H1 (cell line): ENCODE measurements around the gene ASAP2. TPM values are rescaled to one million over a fixed set of nuclear protein-coding genes. Genes with fewer than 3 reads are reported as not detected.

ENCODE experiments used
- CTCF ChIA-PET: fragments of 300-600 bp; sonication (Branson Sonifier 250); formaldehyde crosslinking; loops from one replicate; lab custom pipeline; 2021; ENCODE audit not compliant: partially characterized antibody; lab: Charles Lee
- POLR2A ChIA-PET: fragments of 300-600 bp; sonication (Branson Sonifier 250); formaldehyde crosslinking; loops from one replicate; lab custom pipeline; 2021; ENCODE audit warnings: inconsistent platforms; ENCODE audit not compliant: partially characterized antibody; lab: Charles Lee
- DNase-seq, 2 experiments: peaks; one replicate each; pipeline versions ENCODE4 v3.0.0 to v3.0.0-alpha.2; 2010 to 2022; ENCODE audit warnings: low spot score in 2 of 2, low read depth in 1 of 2, mixed read lengths in 1 of 2
- FAIRE-seq: peaks from 2 replicates; lab custom pipeline; 2011; peaks lifted over from hg19 to GRCh38; lab: Jason Lieb, UNC
- H2AFZ ChIP-seq: 2 replicates; pipeline ENCODE4 v1.8.1; 2012; ENCODE audit warnings: low read length, inconsistent platforms
- H2AK5ac ChIP-seq: 2 replicates; pipeline ENCODE4 v1.6.1; 2013; ENCODE audit warnings: low read depth, low read length
- H2BK120ac ChIP-seq: replicated peaks from 2 replicates; pipeline ENCODE3; 2013; ENCODE audit warnings: low read depth, low read length, inconsistent platforms
- H2BK12ac ChIP-seq: 2 replicates; pipeline ENCODE4 v1.6.1; 2013; ENCODE audit warnings: low read depth, low read length
- H2BK15ac ChIP-seq: 2 replicates; pipeline ENCODE4 v1.6.1; 2013; ENCODE audit warnings: low read length
- H2BK20ac ChIP-seq: 2 replicates; pipeline ENCODE4 v1.6.1; 2013; ENCODE audit warnings: low read length
- H2BK5ac ChIP-seq: 2 replicates; pipeline ENCODE4 v1.6.1; 2013; ENCODE audit warnings: low read depth, low read length
- H3K14ac ChIP-seq: 2 replicates; pipeline ENCODE4 v1.6.1; 2013; ENCODE audit warnings: inconsistent platforms; ENCODE audit not compliant: insufficient read length
- H3K18ac ChIP-seq: 2 replicates; pipeline ENCODE4 v1.6.1; 2013; ENCODE audit warnings: low read length; ENCODE audit errors: extremely low read depth
- H3K23ac ChIP-seq: 2 replicates; pipeline ENCODE4 v1.6.1; 2013; ENCODE audit warnings: inconsistent platforms; ENCODE audit not compliant: insufficient read length
- H3K23me2 ChIP-seq: 2 replicates; pipeline ENCODE4 v1.6.1; 2013; ENCODE audit warnings: low read depth, low read length
- H3K27ac ChIP-seq: 2 replicates; pipeline ENCODE4 v1.6.1; 2011; ENCODE audit warnings: low read depth, low read length, inconsistent platforms
- H3K27me3 ChIP-seq, 4 experiments: replicated peaks in 1 of 4; 1 replicate in 1 of 4; 2 replicates in 3 of 4; pipeline versions ENCODE4 v1.6.1 to v1.8.1; 2011 to 2013; ENCODE audit warnings: low read length in 3 of 4, mild to moderate bottlenecking in 3 of 4, inconsistent platforms in 2 of 4, mixed read lengths in 2 of 4, moderate library complexity in 1 of 4; ENCODE audit not compliant: control insufficient read depth in 3 of 4, insufficient read depth in 3 of 4; ENCODE audit errors: extremely low read depth in 1 of 4
- H3K36me3 ChIP-seq, 4 experiments: 2 replicates each; pipeline versions ENCODE4 v1.6.1 to v1.8.1; 2011 to 2013; ENCODE audit warnings: mild to moderate bottlenecking in 4 of 4, low read length in 3 of 4, moderate library complexity in 2 of 4, control low read depth in 1 of 4, inconsistent platforms in 1 of 4; ENCODE audit not compliant: insufficient read depth in 4 of 4, control insufficient read depth in 2 of 4
- H3K4ac ChIP-seq: replicated peaks from 2 replicates; pipeline ENCODE3; 2013; ENCODE audit warnings: low read length, low read depth, mixed read lengths, inconsistent platforms; ENCODE audit not compliant: insufficient read length
- H3K4me1 ChIP-seq, 4 experiments: replicated peaks in 1 of 4; 1 replicate in 1 of 4; 2 replicates in 3 of 4; pipeline versions ENCODE4 v1.6.1 to v1.8.1; 2011 to 2013; ENCODE audit warnings: low read length in 3 of 4, inconsistent platforms in 2 of 4, mixed read lengths in 1 of 4; ENCODE audit not compliant: insufficient read depth in 4 of 4, control insufficient read depth in 3 of 4
- H3K4me2 ChIP-seq, 2 experiments: 2 replicates each; pipeline versions ENCODE4 v1.6.1 to v1.8.1; 2011 to 2013; ENCODE audit warnings: low read depth in 2 of 2, low read length in 2 of 2, control low read depth in 1 of 2, inconsistent platforms in 1 of 2, mild to moderate bottlenecking in 1 of 2; ENCODE audit not compliant: insufficient read depth in 1 of 2
- H3K4me3 ChIP-seq, 4 experiments: fragments of 200-600, 300-600 bp in 1 of 4; sonication (generic), shearing (Covaris generic), sonication (Bioruptor Twin) in 1 of 4; 2 replicates each; pipeline versions ENCODE4 v1.5.1 to v1.8.1; 2011 to 2016; ENCODE audit warnings: low read length in 4 of 4, low read depth in 3 of 4, control low read depth in 2 of 4, inconsistent platforms in 2 of 4, mild to moderate bottlenecking in 2 of 4, mixed read lengths in 1 of 4, moderate library complexity in 1 of 4; ENCODE audit not compliant: insufficient read depth in 2 of 4; ENCODE audit errors: extremely low read depth in 1 of 4
- H3K56ac ChIP-seq: replicated peaks from 2 replicates; pipeline ENCODE3; 2013; ENCODE audit warnings: low read depth, mild to moderate bottlenecking, mixed read lengths, low read length, inconsistent platforms; ENCODE audit not compliant: insufficient read length
- H3K79me1 ChIP-seq: 2 replicates; pipeline ENCODE4 v1.6.1; 2013; ENCODE audit warnings: low read depth, low read length, control low read depth
- H3K79me2 ChIP-seq, 2 experiments: 2 replicates each; pipeline versions ENCODE4 v1.6.1 to v1.8.1; 2012 to 2013; ENCODE audit warnings: low read length in 2 of 2, mild to moderate bottlenecking in 2 of 2, inconsistent platforms in 1 of 2; ENCODE audit not compliant: insufficient read depth in 2 of 2, control insufficient read depth in 1 of 2
- H3K9ac ChIP-seq, 4 experiments: replicated peaks in 1 of 4; 1 replicate in 1 of 4; 2 replicates in 3 of 4; pipeline versions ENCODE4 v1.6.1 to v1.8.1; 2011 to 2013; ENCODE audit warnings: low read depth in 3 of 4, low read length in 3 of 4, control low read depth in 2 of 4, mild to moderate bottlenecking in 2 of 4, moderate library complexity in 2 of 4, inconsistent platforms in 1 of 4; ENCODE audit errors: extremely low read depth in 1 of 4
- H3K9me3 ChIP-seq, 2 experiments: 2 replicates each; pipeline versions ENCODE4 v1.6.1 to v1.8.1; 2012 to 2013; ENCODE audit warnings: mild to moderate bottlenecking in 2 of 2, moderate library complexity in 2 of 2, control low read depth in 1 of 2, inconsistent platforms in 1 of 2, low read depth in 1 of 2, low read length in 1 of 2, mixed read lengths in 1 of 2; ENCODE audit not compliant: insufficient read depth in 2 of 2
- H4K20me1 ChIP-seq, 2 experiments: replicated peaks in 1 of 2; 2 replicates each; pipeline versions ENCODE3 to v1.8.1; 2011 to 2013; ENCODE audit warnings: inconsistent platforms in 2 of 2, low read length in 2 of 2, mild to moderate bottlenecking in 1 of 2; ENCODE audit not compliant: insufficient read depth in 2 of 2, control insufficient read depth in 1 of 2
- H4K5ac ChIP-seq: 2 replicates; pipeline ENCODE4 v1.6.1; 2013; ENCODE audit warnings: low read length, low read depth, mixed read lengths, inconsistent platforms; ENCODE audit not compliant: insufficient read length
- H4K8ac ChIP-seq: 2 replicates; pipeline ENCODE4 v1.8.0; 2013; ENCODE audit warnings: mild to moderate bottlenecking, moderate library complexity, low read length, inconsistent platforms; ENCODE audit not compliant: insufficient read depth; ENCODE audit errors: extremely low read depth
- H4K91ac ChIP-seq: replicated peaks from 2 replicates; pipeline ENCODE3; 2013; ENCODE audit warnings: low read length, mixed read lengths, inconsistent platforms; ENCODE audit not compliant: insufficient read length
- E2F6 ChIP-seq: IDR thresholded peaks from 2 replicates; pipeline ENCODE4 v1.6.1; 2012; ENCODE audit warnings: inconsistent platforms
- TAF7 ChIP-seq: optimal IDR thresholded peaks from 2 replicates; pipeline ENCODE3; 2011; ENCODE audit warnings: low read depth, mild to moderate bottlenecking, inconsistent platforms, low read length, moderate library complexity, borderline replicate concordance
- YY1 ChIP-seq: IDR thresholded peaks from 2 replicates; pipeline ENCODE4 v1.6.1; 2011; ENCODE audit warnings: low read depth, mild to moderate bottlenecking, low read length
- WGBS, 2 experiments: shearing (Covaris generic) in 1 of 2; methylation state at CpG; one replicate each; pipeline versions ENCODE4 v1.1.6 to v1.1.7; 2013 to 2015; ENCODE audit warnings: low lambda C conversion rate in 2 of 2, mixed read lengths in 2 of 2, inconsistent platforms in 1 of 2, low coverage in 1 of 2, missing lambda C conversion rate in 1 of 2; ENCODE audit not compliant: insufficient replicate concordance in 2 of 2, insufficient coverage in 1 of 2, insufficient read length in 1 of 2; ENCODE audit errors: extremely low coverage in 1 of 2, missing lambda C conversion rate in 1 of 2; 5-methylcytosine and 5-hydroxymethylcytosine counted together
- polyA plus RNA-seq, 7 experiments: library from polyadenylated mRNA; depleted of rRNA in 3 of 7; stranded (reverse) in 5 of 7; unstranded in 2 of 7; fragments of >200 nt in 5 of 7; fragments of 200-250 nt in 2 of 7; gene quantifications; 1 replicate in 5 of 7; 2 replicates in 1 of 7; 4 replicates in 1 of 7; pipeline versions ENCODE4 v1.2.1 to v1.2.3, GENCODE V29; 2011 to 2013; ENCODE audit warnings: missing spikeins in 2 of 7, mixed read lengths in 2 of 7
- total RNA-seq: library from RNA; stranded (reverse); fragmentation: NEBNext Ultra II Directional; extraction: Animal tissue kit (Norgen Biotek cat#: 25700); gene quantifications from 2 replicates; pipeline ENCODE4 v1.2.1, GENCODE V29; 2021

Gene ASAP2
- total and polyA plus RNA-seq, 2 of the 8 experiments (the other 6 are each of a cell fraction or from before 2014, with no cell fraction given), result 10.2 to 18.7 TPM

- no peak overlapping the region; the same call in 1 of the 2 replicates for H4K8ac ChIP-seq
- H3K9ac ChIP-seq, result no peak overlapping the region
- 0 out of 4 replicates have a peak overlapping the region, but pooled peaks of 1 of the 2 experiments have one; percentile 8 for H3K4me2 ChIP-seq
- peak overlapping the region; percentile 84; the same call in 1 of the 2 replicates for H2BK15ac ChIP-seq
- ChIA-PET CTCF (interaction anchor here (0.8 to 2.8 kb wide), 9 partner anchors 8 to 217 kb away, joined by 3 to 19 read pairs (median 5); no protein-coding TSS in a partner anchor), POLR2A (no interaction called here)
- H3K79me1 ChIP-seq, result no peaks in the 10 kb centered on the region
- no peaks in the 10 kb centered on the region for H3K23me2 ChIP-seq
- H3K4ac ChIP-seq, result no peak overlapping the region
- no peak overlapping the region for H3K56ac ChIP-seq
- no peaks in the 10 kb centered on the region for H3K27me3 ChIP-seq
- no peaks in the 10 kb centered on the region for H4K20me1 ChIP-seq
- H3K27ac ChIP-seq, result no peak overlapping the region
- H3K79me2 ChIP-seq, result no peaks in the 10 kb centered on the region
- H2AFZ ChIP-seq, result no peak overlapping the region
- H2BK20ac ChIP-seq, result no peak overlapping the region
- no peak overlapping the region for H4K91ac ChIP-seq
- H3K4me1 ChIP-seq, result peaks cover 2 to 14% (median 7%) of the 10 kb centered on the region in 4 experiments; a peak in 6 of 7 replicates
- no peak overlapping the region for H2AK5ac ChIP-seq
- 73% methylated on average over 3 of the region's 3 CpGs; no CpG with 5 or more reads in 1 of the 2 experiments for WGBS, 2 experiments
- H2BK120ac ChIP-seq, result no peak overlapping the region
- no peak for FAIRE-seq
- no peak overlapping the region for H4K5ac ChIP-seq
- no peak overlapping the region for H2BK12ac ChIP-seq
- peak overlapping the region in 1 of 4 experiments; percentile 18; a peak in 1 of 8 replicates for H3K4me3 ChIP-seq
- no peak overlapping the region for H2BK5ac ChIP-seq
- no peak overlapping the region for H3K14ac ChIP-seq
- no peak overlapping the region for H3K23ac ChIP-seq
- H3K18ac ChIP-seq, result peak overlapping the region; percentile 65; the same call in 1 of the 2 replicates
- peaks cover 0 to 10% (median 6%) of the 10 kb centered on the region in 4 experiments; a peak in 5 of 8 replicates for H3K36me3 ChIP-seq
- DNase-seq, result no peak
- no peaks in the 10 kb centered on the region for H3K9me3 ChIP-seq
- TF ChIP-seq TAF7 (no peak), E2F6 (no peak), YY1 (no peak)
Measured at GRCh38 chr2:9355270-9355669, 148.7 kb downstream of the ASAP2 start.
